ENCODE data around the gene PRIM2.
"Not testable (repeated sequence)": the region's sequence is repeated elsewhere in the genome, so short reads cannot be mapped to it uniquely, and the experiment has no call there.

DNA sequence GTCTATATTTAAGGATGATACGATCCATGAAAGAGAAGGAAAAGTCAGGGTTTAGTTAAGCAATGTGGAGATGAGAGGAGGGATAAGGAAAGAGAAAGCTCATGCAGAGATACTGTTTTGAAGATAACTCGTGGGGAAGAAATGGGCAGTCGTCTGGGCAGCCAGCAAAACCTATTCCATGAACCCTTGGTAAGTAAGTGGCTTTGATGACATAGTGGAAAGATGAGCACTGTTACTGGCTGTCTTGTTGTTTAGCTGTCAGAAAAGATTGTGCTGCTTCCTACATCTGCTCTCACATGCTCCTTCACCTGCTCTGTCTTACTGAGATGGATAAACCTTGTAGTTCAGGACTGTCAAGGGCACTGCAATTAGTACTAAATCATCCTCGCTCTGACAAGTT lies 143.6 kb downstream of the PRIM2 start:
- not testable (repeated sequence) for TF ChIP-seq POLR2AphosphoS5 (IDR thresholded peaks at IDR 0.05; ENCODE audit: low read depth, low read length); RFX5 (IDR thresholded peaks at IDR 0.05; ENCODE audit: borderline replicate concordance, low read depth, low read length); RAD21 (IDR thresholded peaks at IDR 0.05 in 1 of 2, conservative IDR thresholded peaks at IDR 0.05 in 1 of 2; ENCODE audit: low read depth in 2 of 2, low read length in 2 of 2); YY1 (IDR thresholded peaks at IDR 0.05; ENCODE audit: low read depth, low read length); SAP30 (IDR thresholded peaks at IDR 0.05; ENCODE audit: insufficient read depth, insufficient replicate concordance, low read length); EP300 (IDR thresholded peaks at IDR 0.05; ENCODE audit: borderline replicate concordance in 1 of 2, low read depth in 2 of 2, low read length in 2 of 2); EZH2 (IDR thresholded peaks at IDR 0.05; ENCODE audit: low read depth, low read length, severe bottlenecking); JUN (IDR thresholded peaks at IDR 0.05; ENCODE audit: low read depth, low read length); TAF1 (IDR thresholded peaks at IDR 0.05; ENCODE audit: low read depth, low read length)
- TF ChIP-seq, protein P1, sequence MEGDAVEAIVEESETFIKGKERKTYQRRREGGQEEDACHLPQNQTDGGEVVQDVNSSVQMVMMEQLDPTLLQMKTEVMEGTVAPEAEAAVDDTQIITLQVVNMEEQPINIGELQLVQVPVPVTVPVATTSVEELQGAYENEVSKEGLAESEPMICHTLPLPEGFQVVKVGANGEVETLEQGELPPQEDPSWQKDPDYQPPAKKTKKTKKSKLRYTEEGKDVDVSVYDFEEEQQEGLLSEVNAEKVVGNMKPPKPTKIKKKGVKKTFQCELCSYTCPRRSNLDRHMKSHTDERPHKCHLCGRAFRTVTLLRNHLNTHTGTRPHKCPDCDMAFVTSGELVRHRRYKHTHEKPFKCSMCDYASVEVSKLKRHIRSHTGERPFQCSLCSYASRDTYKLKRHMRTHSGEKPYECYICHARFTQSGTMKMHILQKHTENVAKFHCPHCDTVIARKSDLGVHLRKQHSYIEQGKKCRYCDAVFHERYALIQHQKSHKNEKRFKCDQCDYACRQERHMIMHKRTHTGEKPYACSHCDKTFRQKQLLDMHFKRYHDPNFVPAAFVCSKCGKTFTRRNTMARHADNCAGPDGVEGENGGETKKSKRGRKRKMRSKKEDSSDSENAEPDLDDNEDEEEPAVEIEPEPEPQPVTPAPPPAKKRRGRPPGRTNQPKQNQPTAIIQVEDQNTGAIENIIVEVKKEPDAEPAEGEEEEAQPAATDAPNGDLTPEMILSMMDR (IDR thresholded peaks at IDR 0.05; ENCODE audit: control extremely low read depth in 1 of 3, insufficient read depth in 1 of 3, low read depth in 1 of 3, low read length in 3 of 3), result not testable (repeated sequence)
- TF ChIP-seq, protein P2, sequence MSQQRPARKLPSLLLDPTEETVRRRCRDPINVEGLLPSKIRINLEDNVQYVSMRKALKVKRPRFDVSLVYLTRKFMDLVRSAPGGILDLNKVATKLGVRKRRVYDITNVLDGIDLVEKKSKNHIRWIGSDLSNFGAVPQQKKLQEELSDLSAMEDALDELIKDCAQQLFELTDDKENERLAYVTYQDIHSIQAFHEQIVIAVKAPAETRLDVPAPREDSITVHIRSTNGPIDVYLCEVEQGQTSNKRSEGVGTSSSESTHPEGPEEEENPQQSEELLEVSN (IDR thresholded peaks at IDR 0.05), result not testable (repeated sequence)

Measured in H1 (cell line).